WI38 (cell line): ENCODE measurements around the gene MMEL1.

Experiments used
- H3K4me3 ChIP-seq: 2 replicates; pipeline ENCODE4 v1.5.1; 2011; ENCODE audit warnings: low read depth, mild to moderate bottlenecking, control low read depth, low read length
- CTCF ChIP-seq: IDR thresholded peaks from 2 replicates; pipeline ENCODE4 v1.5.1; 2012; ENCODE audit warnings: low read depth, mild to moderate bottlenecking, control low read depth, low read length

Gene MMEL1

GRCh38 chr1:2590233-2591141 lies 42.3 kb downstream of the MMEL1 start:
- no peak overlapping the region for H3K4me3 ChIP-seq
- TF ChIP-seq CTCF = no peak

- H3K4me3 ChIP-seq = no peak overlapping the region
- no peak for TF ChIP-seq CTCF
These were observed 43.2 kb downstream of the MMEL1 start for GRCh38 chr1:2589431-2590232.

GRCh38 chr1:2588661-2589430 lies 44.0 kb downstream of the MMEL1 start:
- H3K4me3 ChIP-seq = no peak overlapping the region
- no peak for TF ChIP-seq CTCF

- peak overlapping the region; percentile 77 for H3K4me3 ChIP-seq
- TF ChIP-seq CTCF = no peak
These were observed 44.8 kb downstream of the MMEL1 start for GRCh38 chr1:2587860-2588571.

GRCh38 chr1:2587071-2587859 lies 45.6 kb downstream of the MMEL1 start:
- H3K4me3 ChIP-seq = peak overlapping the region; percentile 77
- TF ChIP-seq CTCF = no peak
